Ovary (tissue), 9 donors: Measurements from ENCODE around the gene NHSL2. TPM values are rescaled to one million over a fixed set of nuclear protein-coding genes. Genes with fewer than 3 reads are reported as not detected.

ENCODE experiments used
- DNase-seq, 5 donors: peaks; one replicate each; pipeline ENCODE4 v3.0.0-alpha.2; 2019 to 2020
- H3K27ac ChIP-seq, 2 donors: fragments of 200-600 bp; one replicate each; pipeline versions ENCODE4 v1.5.1 to v1.8.0; 2019 to 2022
- H3K27me3 ChIP-seq: fragments of 200-600 bp; one replicate; pipeline ENCODE4 v1.8.0; 2022
- H3K36me3 ChIP-seq: fragments of 200-600 bp; sonication (generic); one replicate; pipeline ENCODE4 v1.5.1; 2019
- H3K4me1 ChIP-seq: one replicate; pipeline ENCODE4 v1.8.1; 2013; ENCODE audit warnings: mild to moderate bottlenecking, moderate library complexity; ENCODE audit not compliant: insufficient read depth
- H3K4me3 ChIP-seq: fragments of 200-600 bp; sonication (generic); one replicate; pipeline ENCODE4 v1.5.1; 2017
- H3K9me3 ChIP-seq, 2 donors: fragments of 200-600 bp in 1 of 2; sonication (generic) in 1 of 2; one replicate each; pipeline versions ENCODE4 v1.5.1 to v1.8.1; 2013 to 2019; ENCODE audit warnings: mild to moderate bottlenecking in 1 of 2, moderate library complexity in 1 of 2
- CTCF ChIP-seq, 3 donors: fragments of 450-650 bp in 2 of 3; fragments of 200-600 bp in 1 of 3; IDR thresholded peaks; one replicate each; pipeline versions ENCODE4 v1.5.1 to v1.8.0; 2016 to 2022; ENCODE audit warnings: antibody characterized with exemption in 3 of 3, mild to moderate bottlenecking in 1 of 3
- EP300 ChIP-seq: sonication (generic); formaldehyde crosslinking; IDR thresholded peaks from one replicate; pipeline ENCODE4 v1.6.1; 2017; ENCODE audit warnings: antibody characterized with exemption
- POLR2A ChIP-seq: fragments of 450-650 bp; IDR thresholded peaks from one replicate; pipeline ENCODE4 v1.6.1; 2017; ENCODE audit warnings: antibody characterized with exemption, mild to moderate bottlenecking, moderate library complexity
- WGBS, 3 donors: extraction: QIAGEN DNeasy Blood & Tissue Kit in 1 of 3; methylation state at CpG; one replicate each; pipeline versions ENCODE4 v1.1.5 to v1.1.7; 2013 to 2017; 5-methylcytosine and 5-hydroxymethylcytosine counted together
- intact Hi-C, 4 donors: fragments of 100-400 bp; cut with DNase I; formaldehyde crosslinking; loops; one replicate each; pipeline versions ENCODE4 v1.11.0 to v1.15.1; 2022 to 2023
- polyA plus RNA-seq, 2 donors: library from polyadenylated mRNA; stranded (reverse); fragments of 200-250 nt in 1 of 2; fragments of 350-450 nt in 1 of 2; fragmentation: Illumina TruSeq in 1 of 2; extraction: RNeasy Lipid Tissue Mini Kit (QIAGEN cat#74804) in 1 of 2; gene quantifications; one replicate each; pipeline ENCODE4 v1.2.3, GENCODE V29; 2013 to 2014
- total RNA-seq, 7 donors: library from RNA; depleted of rRNA in 2 of 7; stranded (reverse); fragments of >200 nt in 2 of 7; fragmentation: NEBNext Ultra II Directional in 3 of 7; extraction: Animal tissue kit (Norgen Biotek cat#: 25700) in 3 of 7; gene quantifications; one replicate each; pipeline versions ENCODE4 v1.1.0 to v1.2.4, GENCODE V29; 2016 to 2023
- donor health status: DM: no; HTN: no; CAD: no; lungs with moderate emphysema.
- donor health status: DM: no; HTN: no; CAD: no.
- donor health status: Bipolar disorder and iron deficiency.
- donor health status: DM: yes; HTN: yes; CAD: no.
- donor health status: DM: no; HTN: no; CAD: no.
- donor health status: DM: yes; HTN: yes; CAD: no.

Gene NHSL2
- total and polyA plus RNA-seq, 9 donors = 1.2 to 9.2 (median 4.4) TPM

- no peaks in the 10 kb centered on the region for H3K9me3 ChIP-seq
- H3K27ac ChIP-seq = no peak overlapping the region
- TF ChIP-seq POLR2A (no peak), CTCF (IDR thresholded peaks at IDR 0.05) (no peak), EP300 (no peak)
- 43 to 55% (median 49%) methylated on average over 2 of the region's 2 CpGs for WGBS, 3 donors
- H3K36me3 ChIP-seq = no peaks in the 10 kb centered on the region
- no peak for DNase-seq
- H3K4me3 ChIP-seq = no peak overlapping the region
- H3K4me1 ChIP-seq = no peaks in the 10 kb centered on the region
- intact Hi-C loops = loop anchor here in 1 of 4 donors (5.0 kb wide), 1 partner anchor 132 kb away; no protein-coding TSS in a partner anchor
- no peaks in the 10 kb centered on the region for H3K27me3 ChIP-seq
Measured at GRCh38 chrX:71995122-71995521, 84.5 kb downstream of the NHSL2 start.

GRCh38 chrX:71996136-71996535 is 85.5 kb downstream of the NHSL2 start:
- intact Hi-C loops = loop anchor here in 1 of 4 donors (5.0 kb wide), 1 partner anchor 131 kb away; no protein-coding TSS in a partner anchor
- no peaks in the 10 kb centered on the region for H3K4me1 ChIP-seq
- no peak overlapping the region for H3K4me3 ChIP-seq
- H3K36me3 ChIP-seq = no peaks in the 10 kb centered on the region
- WGBS, 3 donors = 78 to 81% (median 78%) methylated on average over 3 of the region's 3 CpGs
- H3K9me3 ChIP-seq = no peaks in the 10 kb centered on the region
- TF ChIP-seq CTCF (IDR thresholded peaks at IDR 0.05) = no peak
- no peak for TF ChIP-seq EP300
- TF ChIP-seq POLR2A = no peak
- H3K27me3 ChIP-seq = no peaks in the 10 kb centered on the region
- no peak for DNase-seq
- no peak overlapping the region for H3K27ac ChIP-seq

- peak in 1 of 5 donors; percentile 57 for DNase-seq
- H3K4me1 ChIP-seq = no peaks in the 10 kb centered on the region
- WGBS, 3 donors = 38 to 43% (median 40%) methylated on average over 6 of the region's 6 CpGs
- no peaks in the 10 kb centered on the region for H3K27me3 ChIP-seq
- no peak overlapping the region for H3K27ac ChIP-seq
- no peaks in the 10 kb centered on the region for H3K36me3 ChIP-seq
- no peak for TF ChIP-seq POLR2A
- TF ChIP-seq CTCF (IDR thresholded peaks at IDR 0.05) = no peak
- no peak for TF ChIP-seq EP300
- H3K4me3 ChIP-seq = no peak overlapping the region
- intact Hi-C loops = loop anchor here in 1 of 4 donors (5.0 kb wide), 1 partner anchor 130 kb away; no protein-coding TSS in a partner anchor
- no peaks in the 10 kb centered on the region for H3K9me3 ChIP-seq
Measured at GRCh38 chrX:71996826-71997225, 86.2 kb downstream of the NHSL2 start.

- intact Hi-C loops = loop anchor here in 1 of 4 donors (5.0 kb wide), 1 partner anchor 130 kb away; no protein-coding TSS in a partner anchor
- Histone ChIP-seq H3K27me3 (no peaks in the 10 kb centered on the region), H3K4me3 (no peak overlapping the region), H3K4me1 (no peaks in the 10 kb centered on the region), H3K36me3 (no peaks in the 10 kb centered on the region), H3K9me3 (no peaks in the 10 kb centered on the region), H3K27ac (no peak overlapping the region)
- 37 to 44% (median 38%) methylated on average over 3 of the region's 3 CpGs for WGBS, 3 donors
- TF ChIP-seq CTCF (IDR thresholded peaks at IDR 0.05) (no peak), POLR2A (no peak), EP300 (no peak)
- no peak for DNase-seq
Measured at GRCh38 chrX:71997320-71997719, 86.7 kb downstream of the NHSL2 start.
